Thyroid gland (tissue), 4 donors: ENCODE data around the gene MSMP.

Experiments
- CTCF ChIP-seq, 6 experiments: fragments of 200-600 bp in 3 of 6; fragments of 450-650 bp in 3 of 6; sonication (generic) in 3 of 6; IDR thresholded peaks; one replicate each; pipeline ENCODE4 v1.5.1; 2016 to 2019; ENCODE audit warnings: antibody characterized with exemption in 6 of 6, mild to moderate bottlenecking in 2 of 6, inconsistent platforms in 1 of 6, moderate library complexity in 1 of 6
- POLR2A ChIP-seq, 2 donors: fragments of 450-650 bp; IDR thresholded peaks; one replicate each; pipeline ENCODE4 v1.6.1; 2017; ENCODE audit warnings: antibody characterized with exemption in 2 of 2, mild to moderate bottlenecking in 2 of 2, moderate library complexity in 1 of 2

GRCh38 chr9:35730486-35730854 lies 23.6 kb downstream of the MSMP start:
- TF ChIP-seq POLR2A (IDR thresholded peaks at IDR 0.05) (no peak), CTCF (IDR thresholded peaks at IDR 0.05) (no peak)
